Activated B cell treated with CpG ODN at 0.5 μM for 24 hours (primary cell): ENCODE data around the gene PAX5. TPM values are rescaled to one million over a fixed set of nuclear protein-coding genes. Genes with fewer than 3 reads are reported as not detected.

Experiments used
- ATAC-seq: fragments of 200-7000 bp; cut with Tn5 transposase; one replicate; pipeline ENCODE4 v1.10.0; 2021; ENCODE audit warnings: low read depth, mild to moderate bottlenecking, moderate library complexity
- CTCF ChIA-PET: fragments of 350-600 bp; sonication (Branson Sonifier 250); formaldehyde crosslinking; loops from one replicate; lab custom pipeline; 2021; ENCODE audit warnings: antibody characterized with exemption; lab: Charles Lee
- POLR2A ChIA-PET: fragments of 350-600 bp; sonication (Branson Sonifier 250); formaldehyde crosslinking; loops from one replicate; lab custom pipeline; 2021; ENCODE audit warnings: antibody characterized with exemption; lab: Charles Lee
- DNase-seq: peaks from one replicate; pipeline ENCODE4 v3.0.0; 2022
- H3K27ac Mint-ChIP-seq: one replicate; pipeline ENCODE4 v1.8.0; 2020; ENCODE audit warnings: mixed read lengths
- H3K27me3 Mint-ChIP-seq: one replicate; pipeline ENCODE4 v1.8.0; 2021; ENCODE audit warnings: mixed read lengths
- H3K36me3 Mint-ChIP-seq: one replicate; pipeline ENCODE4 v1.8.0; 2021; ENCODE audit warnings: low read depth, mixed read lengths
- H3K4me1 Mint-ChIP-seq: one replicate; pipeline ENCODE4 v1.8.0; 2021; ENCODE audit warnings: mixed read lengths
- H3K4me3 Mint-ChIP-seq: one replicate; pipeline ENCODE4 v1.8.0; 2020; ENCODE audit warnings: mild to moderate bottlenecking, mixed read lengths
- H3K9me3 Mint-ChIP-seq: one replicate; pipeline ENCODE4 v1.8.0; 2020; ENCODE audit warnings: mixed read lengths
- intact Hi-C: fragments of 100-400 bp; cut with micrococcal nuclease; formaldehyde crosslinking; loops from one replicate; pipeline ENCODE4 v1.15.1; 2024
- total RNA-seq: library from RNA; stranded (reverse); gene quantifications from 2 replicates; pipeline ENCODE4 v1.2.3, GENCODE V29; 2022
- TF ChIP-seq, protein P1 (sequence below): fragments of 200-600 bp; IDR thresholded peaks from one replicate; pipeline ENCODE4 v1.8.0; 2022; ENCODE audit warnings: antibody characterized with exemption, mild to moderate bottlenecking

Gene PAX5
- total RNA-seq, 1 donor from 2014 or later: 619 TPM

DNA sequence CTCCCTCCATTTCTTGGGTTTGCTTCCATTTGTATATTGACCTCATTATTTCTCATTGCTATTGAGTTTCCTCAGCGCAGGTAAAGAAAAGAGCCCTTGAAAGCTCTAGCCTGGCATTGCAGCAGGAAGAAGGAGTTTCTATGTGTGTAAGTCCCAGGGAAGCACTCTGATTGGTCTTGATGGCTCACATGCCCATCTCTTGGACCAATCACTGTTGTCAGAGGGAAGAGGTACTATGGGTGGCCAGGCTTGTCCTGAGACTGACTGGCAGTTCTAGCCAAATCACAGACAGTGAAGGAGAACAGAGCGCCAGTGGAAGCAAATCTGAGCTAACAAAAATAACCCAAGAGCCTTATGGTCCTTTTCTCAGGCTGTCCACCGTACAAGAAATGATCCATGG, 219.0 kb downstream of the PAX5 start:
- H3K9me3 Mint-ChIP-seq: no peaks in the 10 kb centered on the region
- no peaks in the 10 kb centered on the region for H3K36me3 Mint-ChIP-seq
- CTCF ChIA-PET: no interaction called here
- TF ChIP-seq, protein P1, sequence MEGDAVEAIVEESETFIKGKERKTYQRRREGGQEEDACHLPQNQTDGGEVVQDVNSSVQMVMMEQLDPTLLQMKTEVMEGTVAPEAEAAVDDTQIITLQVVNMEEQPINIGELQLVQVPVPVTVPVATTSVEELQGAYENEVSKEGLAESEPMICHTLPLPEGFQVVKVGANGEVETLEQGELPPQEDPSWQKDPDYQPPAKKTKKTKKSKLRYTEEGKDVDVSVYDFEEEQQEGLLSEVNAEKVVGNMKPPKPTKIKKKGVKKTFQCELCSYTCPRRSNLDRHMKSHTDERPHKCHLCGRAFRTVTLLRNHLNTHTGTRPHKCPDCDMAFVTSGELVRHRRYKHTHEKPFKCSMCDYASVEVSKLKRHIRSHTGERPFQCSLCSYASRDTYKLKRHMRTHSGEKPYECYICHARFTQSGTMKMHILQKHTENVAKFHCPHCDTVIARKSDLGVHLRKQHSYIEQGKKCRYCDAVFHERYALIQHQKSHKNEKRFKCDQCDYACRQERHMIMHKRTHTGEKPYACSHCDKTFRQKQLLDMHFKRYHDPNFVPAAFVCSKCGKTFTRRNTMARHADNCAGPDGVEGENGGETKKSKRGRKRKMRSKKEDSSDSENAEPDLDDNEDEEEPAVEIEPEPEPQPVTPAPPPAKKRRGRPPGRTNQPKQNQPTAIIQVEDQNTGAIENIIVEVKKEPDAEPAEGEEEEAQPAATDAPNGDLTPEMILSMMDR: no peak
- ATAC-seq: no peak
- H3K4me3 Mint-ChIP-seq: no peak overlapping the region
- H3K27ac Mint-ChIP-seq: no peak overlapping the region
- peaks cover 32% of the 10 kb centered on the region for H3K27me3 Mint-ChIP-seq
- POLR2A ChIA-PET: no interaction called here
- intact Hi-C loops: no loop called here
- peaks cover 6% of the 10 kb centered on the region for H3K4me1 Mint-ChIP-seq
- no peak for DNase-seq

DNA sequence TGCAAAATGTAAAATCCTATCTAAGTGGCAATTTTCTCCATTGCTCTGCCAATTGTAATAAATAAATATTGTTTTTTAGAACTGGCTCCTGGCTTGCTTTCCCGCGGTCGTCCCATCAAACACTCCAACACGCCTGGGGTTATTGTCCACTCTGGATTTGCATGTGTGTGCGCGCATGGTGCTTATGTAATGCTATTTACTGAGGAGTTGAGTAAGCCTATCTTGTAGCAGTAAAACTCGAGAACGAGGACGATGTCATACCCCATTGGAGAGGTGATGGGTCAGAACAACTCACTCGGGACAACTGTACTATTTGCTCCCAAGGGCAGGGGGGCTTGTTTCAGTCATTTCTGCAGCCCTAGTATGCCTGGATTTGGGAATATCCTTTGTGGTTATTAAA, 220.9 kb downstream of the PAX5 start:
- ATAC-seq (no peak), DNase-seq (no peak)
- peaks cover 18% of the 10 kb centered on the region for H3K27me3 Mint-ChIP-seq
- no peak overlapping the region for H3K27ac Mint-ChIP-seq
- H3K4me1 Mint-ChIP-seq: peaks cover 2% of the 10 kb centered on the region
- H3K36me3 Mint-ChIP-seq: no peaks in the 10 kb centered on the region
- TF ChIP-seq, protein P1: no peak
- H3K4me3 Mint-ChIP-seq: no peak overlapping the region
- CTCF ChIA-PET: no interaction called here
- POLR2A ChIA-PET: no interaction called here
- intact Hi-C loops: no loop called here
- no peaks in the 10 kb centered on the region for H3K9me3 Mint-ChIP-seq

DNA sequence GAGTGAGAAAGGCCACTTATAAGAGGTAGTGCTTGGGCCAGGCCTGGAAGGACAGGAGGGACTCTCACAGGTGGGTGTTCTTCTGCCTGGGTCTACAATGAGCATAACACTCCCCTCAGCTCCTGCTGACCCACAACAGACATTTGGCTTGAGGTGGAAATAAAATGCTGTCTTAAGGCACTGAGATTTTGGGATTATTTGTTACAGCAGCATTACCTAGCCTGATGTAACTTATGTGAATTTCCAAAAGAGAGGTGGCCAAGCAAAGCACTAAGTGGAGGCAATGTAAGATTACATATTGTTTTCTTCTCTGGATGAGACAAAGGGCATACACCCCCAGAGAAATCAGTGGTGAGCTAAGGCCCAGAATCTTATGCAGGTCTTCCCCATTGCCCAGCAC, 221.5 kb downstream of the PAX5 start:
- ChIA-PET POLR2A (no interaction called here), CTCF (no interaction called here)
- no peak for DNase-seq
- no peak for ATAC-seq
- Mint-ChIP-seq H3K4me3 (no peak overlapping the region), H3K27ac (no peak overlapping the region), H3K4me1 (peaks cover 4% of the 10 kb centered on the region), H3K9me3 (no peaks in the 10 kb centered on the region), H3K36me3 (no peaks in the 10 kb centered on the region), H3K27me3 (peaks cover 14% of the 10 kb centered on the region)
- TF ChIP-seq, protein P1: no peak
- intact Hi-C loops: no loop called here

DNA sequence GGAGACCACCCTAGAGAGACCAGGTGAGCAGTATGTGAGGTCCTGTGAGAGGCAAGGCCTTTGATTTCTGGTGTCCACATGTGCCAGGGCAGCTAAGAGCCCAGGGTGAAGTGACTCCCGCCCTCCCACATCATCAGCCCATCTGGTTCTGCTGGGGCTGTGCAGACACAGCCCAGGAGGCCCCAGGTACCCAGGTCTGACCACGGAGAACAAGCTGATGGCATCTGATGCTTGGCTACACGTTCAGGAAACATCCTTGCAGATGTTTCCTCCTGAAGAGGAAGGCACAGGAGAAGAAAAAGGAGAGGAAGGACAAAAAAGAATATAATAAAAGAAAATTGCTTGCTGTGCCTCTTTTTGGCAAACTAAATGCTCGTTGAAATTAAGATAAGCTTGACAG, 225.8 kb downstream of the PAX5 start:
- intact Hi-C loops: no loop called here
- DNase-seq (no peak), ATAC-seq (no peak)
- Mint-ChIP-seq H3K36me3 (no peaks in the 10 kb centered on the region), H3K27ac (no peak overlapping the region), H3K4me1 (peaks cover 4% of the 10 kb centered on the region), H3K4me3 (no peak overlapping the region), H3K9me3 (no peaks in the 10 kb centered on the region), H3K27me3 (no peaks in the 10 kb centered on the region)
- ChIA-PET CTCF (no interaction called here), POLR2A (no interaction called here)
- TF ChIP-seq, protein P1: no peak

DNA sequence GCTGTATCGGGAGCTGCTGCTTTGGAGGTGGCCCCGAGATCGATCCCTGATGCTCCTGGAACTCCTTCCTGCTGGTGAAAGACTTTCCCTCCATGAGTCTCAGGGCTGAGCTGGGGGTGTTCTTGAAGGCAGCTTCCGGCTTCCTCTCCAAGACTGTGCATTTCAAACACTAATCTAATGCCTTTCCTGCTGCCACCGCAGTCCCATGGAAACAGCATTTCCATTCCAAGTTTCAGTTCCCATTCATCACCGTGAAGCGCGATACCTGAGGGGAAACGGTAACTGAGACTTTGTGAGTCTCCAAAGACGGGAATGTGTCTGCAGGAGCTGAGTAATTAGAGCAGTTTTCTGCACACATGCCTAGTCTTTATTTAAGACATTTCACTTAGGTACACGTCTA, 230.1 kb downstream of the PAX5 start:
- H3K9me3 Mint-ChIP-seq: no peaks in the 10 kb centered on the region
- ATAC-seq: no peak
- POLR2A ChIA-PET: no interaction called here

More for the DNA sequence above, 230.1 kb downstream of the PAX5 start:
- CTCF ChIA-PET: interaction anchor here (1.2 kb wide), 1 partner anchor 10 kb away, joined by 3 read pairs; no protein-coding TSS in a partner anchor
- intact Hi-C loops: no loop called here
- Mint-ChIP-seq H3K27me3 (peaks cover 13% of the 10 kb centered on the region), H3K27ac (no peak overlapping the region), H3K4me3 (no peak overlapping the region), H3K36me3 (no peaks in the 10 kb centered on the region), H3K4me1 (peaks cover 4% of the 10 kb centered on the region)
- DNase-seq: no peak
- TF ChIP-seq, protein P1: no peak
